Retinal pigment epithelial cell (primary cell): ENCODE data around the gene PKP4.
A peak's percentile ranks its signal among the peaks of the same experiment; 100 is the strongest.

Experiments
- DNase-seq: peaks from one replicate; pipeline ENCODE4 v3.0.0-alpha.2; 2010; ENCODE audit warnings: low read depth
- H3K4me3 ChIP-seq: 2 replicates; pipeline ENCODE4 v1.5.1; 2011; ENCODE audit warnings: mild to moderate bottlenecking, low read length, control low read depth, moderate library complexity
- CTCF ChIP-seq: conservative IDR thresholded peaks from 2 replicates; pipeline ENCODE4 v1.5.1; 2011; ENCODE audit warnings: low read depth, low read length, control low read depth, inconsistent platforms

PKP4 gene

DNA sequence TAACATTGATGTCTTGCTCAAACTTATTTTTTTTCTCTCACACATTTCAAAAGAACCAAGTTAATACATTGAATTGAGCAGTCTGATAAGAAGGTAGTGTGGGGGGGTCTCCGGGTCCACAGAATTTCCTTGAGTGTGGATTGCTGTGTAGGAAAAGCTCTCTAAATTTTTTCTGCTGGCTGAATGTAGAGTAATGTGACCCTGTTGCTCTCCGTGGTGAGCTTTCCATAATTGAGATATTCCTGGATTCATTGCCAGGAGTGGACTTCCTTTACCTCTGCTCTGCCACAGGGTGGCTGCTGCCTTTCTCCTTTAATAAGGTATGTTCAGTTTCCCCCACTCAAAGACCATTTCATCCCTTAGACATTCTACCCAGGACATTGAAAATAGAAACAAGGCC, 50.9 kb downstream of the PKP4 start:
- peak; percentile 9 for TF ChIP-seq CTCF
- no peak for DNase-seq

DNA sequence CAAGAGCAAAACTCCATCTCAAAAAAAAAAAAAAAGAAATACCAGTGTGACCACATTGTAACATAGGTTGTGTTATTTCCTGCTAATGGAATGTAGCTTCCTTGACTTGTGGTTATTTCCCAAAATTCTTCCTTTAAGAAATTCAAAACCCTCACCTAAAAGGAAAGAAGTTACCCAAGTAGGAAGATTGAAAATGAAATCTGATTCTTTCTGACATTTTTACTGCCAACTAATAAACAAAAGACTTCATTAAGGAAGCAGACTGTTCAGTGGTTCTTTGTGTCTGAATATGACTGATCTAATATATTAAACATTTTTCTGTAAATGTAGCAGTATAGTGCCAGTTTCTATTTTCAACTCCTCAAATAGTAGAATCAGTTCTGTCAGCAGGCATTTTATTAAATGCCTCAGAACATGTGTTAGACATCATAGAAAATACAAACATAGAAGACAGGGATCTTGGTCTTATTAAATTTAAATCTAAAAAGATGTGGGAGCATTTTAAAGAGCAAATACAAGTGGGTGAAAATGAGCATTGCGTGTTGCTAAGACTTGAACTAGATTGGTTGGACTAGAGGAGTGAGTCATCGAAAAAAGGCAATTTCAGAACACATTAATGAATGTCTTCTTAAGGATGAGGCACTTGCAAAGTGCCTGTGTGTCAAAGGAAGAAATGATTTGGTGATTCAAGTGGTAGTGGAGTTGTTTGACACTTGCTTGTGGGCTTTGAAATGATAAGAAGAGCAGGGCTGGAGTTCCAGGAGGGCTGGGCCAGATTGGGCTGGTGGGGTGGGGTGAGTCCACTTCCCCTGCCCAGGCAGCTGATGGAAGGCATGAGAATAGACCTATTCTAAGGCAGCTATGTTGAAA, 53.4 kb downstream of the PKP4 start:
- no peak for TF ChIP-seq CTCF
- no peak for DNase-seq
- H3K4me3 ChIP-seq, result no peak overlapping the region

More for the DNA sequence above, 50.9 kb downstream of the PKP4 start:
- H3K4me3 ChIP-seq, result no peak overlapping the region

DNA sequence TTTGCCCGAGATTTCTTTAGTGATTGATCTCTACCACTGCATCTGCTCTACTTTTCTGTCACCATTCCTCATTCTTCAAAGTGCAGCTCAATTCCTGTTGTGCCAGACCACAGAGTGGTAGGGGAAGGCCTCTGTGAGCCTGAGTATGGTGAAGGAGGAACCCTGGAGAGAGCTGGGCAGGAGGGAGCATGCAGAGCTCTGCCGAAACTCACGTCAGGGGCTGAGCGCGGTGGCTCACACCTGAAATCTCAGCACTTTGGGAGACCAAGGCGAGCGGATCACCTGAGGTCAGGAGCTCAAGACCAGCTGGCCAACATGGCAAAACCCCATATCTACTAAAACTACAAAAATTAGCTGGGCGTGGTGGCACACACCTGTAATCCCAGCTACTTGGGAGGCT, 54.1 kb downstream of the PKP4 start:
- no peak for TF ChIP-seq CTCF

GRCh38 chr2:158511706-158512105, 55.0 kb downstream of the PKP4 start:
- no peak for TF ChIP-seq CTCF
- no peak overlapping the region for H3K4me3 ChIP-seq
- no peak for DNase-seq

More for the DNA sequence above, 54.1 kb downstream of the PKP4 start:
- H3K4me3 ChIP-seq, result no peak overlapping the region
- no peak for DNase-seq

DNA sequence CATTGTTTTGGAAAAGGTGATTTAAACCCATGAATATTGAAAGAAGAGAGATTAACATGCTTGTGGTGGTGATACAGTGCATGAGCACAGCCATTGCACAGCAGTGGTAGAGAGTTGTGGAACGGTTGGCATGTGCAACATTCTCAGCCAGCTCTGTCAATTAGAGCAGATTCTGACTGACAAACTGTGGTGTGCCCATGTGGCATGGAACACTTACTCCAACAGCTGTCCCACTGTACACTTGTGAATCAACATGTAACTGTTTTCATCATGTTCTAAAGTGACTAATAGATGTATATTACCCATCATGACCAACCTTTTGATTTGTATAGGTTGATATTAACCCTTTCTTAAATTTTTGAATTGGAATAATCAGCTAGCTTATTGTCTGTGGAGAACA, 55.6 kb downstream of the PKP4 start:
- TF ChIP-seq CTCF, result no peak
- H3K4me3 ChIP-seq, result no peak overlapping the region
- no peak for DNase-seq

GRCh38 chr2:158513841-158514240, 57.1 kb downstream of the PKP4 start:
- DNase-seq, result no peak
- no peak overlapping the region for H3K4me3 ChIP-seq
- TF ChIP-seq CTCF, result no peak

DNA sequence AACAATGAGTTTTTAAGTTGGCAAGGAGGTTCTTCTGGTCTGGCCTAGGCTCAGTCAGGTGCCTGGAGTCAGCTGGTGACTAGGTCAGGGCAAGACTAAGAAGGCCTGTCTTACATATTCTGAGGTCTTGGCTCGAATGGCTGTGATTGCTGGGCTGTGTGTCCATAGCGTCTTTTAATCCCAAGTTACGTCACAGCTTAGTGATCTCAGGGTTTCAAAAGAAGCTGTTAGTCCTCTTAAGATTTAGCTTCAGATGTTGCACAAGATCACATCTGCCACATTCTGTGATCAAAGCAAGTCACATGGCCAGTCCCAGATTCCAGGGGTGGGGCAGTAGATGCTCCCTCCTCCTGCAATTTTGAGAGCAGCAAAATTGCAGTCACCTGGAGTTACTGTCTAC, 61.3 kb downstream of the PKP4 start:
- no peak overlapping the region for H3K4me3 ChIP-seq
- DNase-seq, result peak; percentile 68
- no peak for TF ChIP-seq CTCF
